Stimulated activated CD4-positive, alpha-beta T cell treated with anti-CD3 and anti-CD28 coated beads, Interleukin-2, amount 100 ng/mL, for 4 hours (primary cell): ENCODE data around the gene KLHL3.

Source experiments
- DNase-seq: peaks from one replicate; pipeline ENCODE4 v3.0.0-alpha.2; 2020; ENCODE audit warnings: low read depth

KLHL3 gene

DNA sequence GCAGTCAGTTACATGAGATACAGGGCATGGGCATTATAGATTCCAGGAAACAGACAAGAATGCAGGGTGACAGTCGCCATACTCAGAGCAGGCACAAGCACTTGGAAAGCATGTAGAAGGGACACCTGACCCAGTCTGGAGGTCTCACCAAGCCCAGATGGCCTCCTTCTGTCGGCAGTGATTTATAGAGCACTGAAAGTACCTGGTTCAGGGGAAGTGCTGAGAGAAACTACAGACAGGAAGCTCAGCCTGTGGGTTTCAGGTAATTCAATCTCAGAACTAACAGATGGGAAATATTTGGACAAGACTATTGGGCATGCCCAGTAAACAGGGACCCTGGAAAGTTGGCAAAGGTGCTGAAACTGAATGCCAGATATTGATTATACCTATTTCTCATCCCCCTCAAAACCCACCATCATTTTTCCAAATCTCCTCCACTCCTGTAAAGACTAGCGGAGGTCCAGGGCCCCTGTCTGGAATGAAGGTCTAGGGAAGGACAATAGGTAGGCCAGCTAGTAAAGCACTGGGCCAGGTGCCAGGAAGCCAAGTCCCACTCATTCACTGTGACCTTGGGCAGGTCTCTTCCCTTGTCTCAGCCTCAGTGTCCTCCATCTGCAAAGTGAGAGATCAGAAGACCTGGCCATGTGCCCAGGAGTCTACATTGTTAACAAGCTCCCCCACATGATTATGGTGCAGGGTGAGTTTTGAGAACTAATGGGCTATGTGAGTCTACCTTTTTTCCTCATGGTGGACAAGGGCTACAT is 26.9 kb downstream of the KLHL3 start:
- DNase-seq = no peak

- no peak for DNase-seq
Observed at GRCh38 chr5:137708062-137708461, 27.8 kb downstream of the KLHL3 start.

DNA sequence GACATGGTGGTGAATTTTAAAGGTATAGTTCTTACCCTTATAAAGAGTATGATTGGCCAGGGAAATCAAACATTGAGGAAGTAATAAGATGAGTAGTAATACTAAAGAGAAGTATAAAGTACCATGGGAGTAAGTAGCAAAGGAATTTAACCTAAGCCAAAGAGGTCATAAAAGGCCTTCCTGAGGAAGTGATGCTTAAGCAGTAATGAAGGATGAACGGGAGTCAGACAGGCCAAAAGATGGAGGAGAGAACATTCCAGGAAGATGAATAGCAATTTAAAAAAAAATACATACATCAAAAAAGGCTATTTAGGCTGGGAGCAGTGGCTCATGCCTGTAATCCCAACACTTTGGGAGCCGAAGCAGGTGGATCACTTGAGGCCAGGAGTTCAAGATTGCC is 29.0 kb downstream of the KLHL3 start:
- no peak for DNase-seq

DNA sequence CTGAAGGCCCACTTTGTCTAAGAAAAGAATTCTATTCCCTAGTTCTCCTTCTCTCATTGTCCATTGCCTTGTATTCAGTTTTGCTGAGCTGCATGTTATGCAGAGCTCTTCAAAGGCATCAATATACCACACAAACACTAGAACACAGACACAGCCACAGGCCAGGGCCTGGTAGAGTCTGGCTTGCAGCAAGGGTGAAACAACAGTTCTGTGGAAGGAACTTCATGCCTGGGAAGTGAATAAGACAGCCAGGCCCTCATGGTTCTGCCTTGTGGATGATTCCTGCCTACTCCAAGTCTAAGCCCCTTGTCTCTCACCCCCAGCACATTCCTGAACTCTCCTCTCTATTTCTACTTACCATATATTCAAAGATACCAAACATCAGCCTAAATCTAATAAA is 30.8 kb downstream of the KLHL3 start:
- DNase-seq = no peak

- no peak for DNase-seq
Observed at GRCh38 chr5:137703565-137703964, 32.3 kb downstream of the KLHL3 start.

GRCh38 chr5:137700282-137700680 is 35.6 kb downstream of the KLHL3 start:
- no peak for DNase-seq

GRCh38 chr5:137699336-137700281 is 36.3 kb downstream of the KLHL3 start:
- no peak for DNase-seq

- no peak for DNase-seq
Observed at GRCh38 chr5:137696481-137696880, 39.4 kb downstream of the KLHL3 start.

- DNase-seq = no peak
Observed at GRCh38 chr5:137695651-137696428, 40.0 kb downstream of the KLHL3 start.

GRCh38 chr5:137693951-137694721 is 41.8 kb downstream of the KLHL3 start:
- DNase-seq = no peak

DNA sequence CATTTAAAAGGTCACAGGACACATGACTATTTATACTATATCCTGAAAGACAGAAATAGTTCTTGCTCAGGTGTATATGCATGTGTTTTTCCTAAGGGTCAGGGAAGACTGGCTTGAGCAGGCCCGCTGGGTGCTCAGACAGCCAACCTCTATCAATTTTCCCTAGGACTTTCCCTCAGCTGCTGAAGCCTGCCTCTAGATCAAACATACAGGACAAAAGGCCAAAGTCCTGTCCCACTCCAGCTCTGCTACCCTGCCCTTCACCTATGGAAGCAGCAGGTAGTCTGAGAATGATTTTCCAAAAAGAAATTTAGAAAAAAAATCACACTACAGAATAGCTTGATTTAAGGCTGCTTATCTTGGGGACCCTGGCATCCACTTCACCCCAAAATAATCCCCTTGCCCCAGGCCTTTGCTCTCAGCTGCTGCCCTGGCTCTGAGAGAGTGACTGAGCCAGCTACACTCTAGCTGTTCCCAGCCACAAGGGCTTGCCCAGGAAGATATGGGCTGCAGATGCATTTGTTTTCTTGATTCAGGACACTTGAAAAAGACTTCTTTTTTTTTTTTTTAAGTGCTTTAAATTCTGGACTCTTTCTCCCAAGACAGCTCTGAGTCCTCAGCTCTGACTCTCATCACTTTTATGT is 42.5 kb downstream of the KLHL3 start:
- no peak for DNase-seq

DNA sequence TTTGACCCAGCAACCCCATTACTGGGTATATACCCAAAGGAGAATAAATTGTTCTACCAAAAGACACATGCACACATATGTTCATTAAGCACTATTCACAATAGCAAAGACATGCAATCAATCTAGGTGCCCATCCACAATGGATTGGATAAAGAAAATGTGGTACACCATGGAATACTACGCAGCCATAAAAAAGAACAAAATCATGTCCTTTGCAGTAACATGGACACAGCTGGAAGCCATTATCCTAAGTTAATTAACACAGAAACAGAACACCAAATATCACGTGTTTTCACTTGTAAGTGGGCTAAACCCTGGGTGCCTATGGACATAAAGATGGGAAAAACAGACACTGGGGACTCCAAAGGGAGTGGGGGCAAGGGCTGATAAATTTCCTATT is 46.6 kb downstream of the KLHL3 start:
- no peak for DNase-seq

- DNase-seq = no peak
Observed at GRCh38 chr5:137688210-137688840, 47.6 kb downstream of the KLHL3 start.

GRCh38 chr5:137684761-137685160 is 51.1 kb downstream of the KLHL3 start:
- DNase-seq = no peak

- DNase-seq = no peak
Observed at GRCh38 chr5:137681191-137681590, 54.7 kb downstream of the KLHL3 start.

GRCh38 chr5:137679910-137680309 is 56.0 kb downstream of the KLHL3 start:
- no peak for DNase-seq

DNA sequence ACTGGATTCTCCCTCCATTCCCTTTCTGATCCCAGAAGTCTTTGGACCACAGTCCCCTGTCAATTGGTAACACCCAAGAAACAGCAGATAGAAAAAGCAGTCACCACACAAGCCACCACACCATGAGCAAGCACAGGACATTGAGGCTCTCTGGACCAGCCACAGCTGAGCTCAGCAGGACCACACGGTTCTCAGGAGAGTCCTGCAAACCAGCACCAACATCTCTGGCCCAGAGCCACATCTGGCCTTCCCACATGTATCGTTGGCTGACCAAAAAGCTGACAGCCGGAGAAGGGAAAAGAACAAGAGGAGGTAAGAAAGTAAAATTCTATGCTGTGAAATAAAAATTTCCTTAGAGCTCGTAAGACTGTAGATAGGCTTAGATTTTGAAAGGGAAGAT is 56.7 kb downstream of the KLHL3 start:
- DNase-seq = no peak

GRCh38 chr5:137672881-137673280 is 63.0 kb downstream of the KLHL3 start:
- no peak for DNase-seq

DNA sequence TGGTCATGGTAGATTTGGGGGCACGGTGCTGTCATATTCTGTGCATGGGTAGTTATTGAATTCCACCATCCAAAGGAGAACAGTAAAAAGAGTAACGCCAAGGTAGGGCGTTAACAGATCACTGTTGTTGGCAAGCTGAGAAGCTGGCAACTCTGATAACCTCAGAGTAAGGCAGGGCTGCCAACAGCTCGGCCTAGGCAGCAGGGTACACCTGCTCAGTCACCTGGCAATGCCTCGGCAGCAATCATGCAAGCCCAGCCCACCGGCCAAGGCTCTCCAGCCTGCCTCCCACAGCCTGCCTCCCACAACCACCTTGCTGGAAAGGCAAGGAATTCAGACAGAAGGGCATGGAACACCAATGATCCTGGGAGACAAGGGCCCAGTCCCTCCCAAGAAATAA is 63.9 kb downstream of the KLHL3 start:
- DNase-seq = no peak

- no peak for DNase-seq
Observed at GRCh38 chr5:137669811-137670210, 66.1 kb downstream of the KLHL3 start.

DNA sequence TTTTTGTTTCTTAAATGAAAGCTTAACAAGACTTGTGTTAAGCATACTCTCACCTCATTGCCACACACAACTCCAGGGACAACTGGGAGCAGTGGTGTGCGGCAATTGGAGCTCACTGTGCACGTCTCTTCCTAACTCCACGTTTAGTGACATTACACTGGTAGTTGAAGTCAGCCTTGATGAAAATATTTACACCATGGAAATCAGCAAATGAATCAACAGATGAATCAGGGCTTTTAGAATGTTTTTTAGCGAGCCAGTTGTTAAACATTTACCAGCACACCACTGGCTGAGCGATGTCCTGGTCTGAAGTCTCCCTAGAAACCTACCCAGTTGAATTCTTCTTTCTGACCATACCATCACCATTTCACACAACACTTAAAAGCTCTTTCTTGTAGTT is 67.3 kb downstream of the KLHL3 start:
- DNase-seq = no peak
